ENCODE data around the gene TRAPPC4.
"Not testable (repeated sequence)": the region's sequence is repeated elsewhere in the genome, so short reads cannot be mapped to it uniquely, and the experiment has no call there.

Gene TRAPPC4

GRCh38 chr11:119038884-119039283 is 20.3 kb downstream of the TRAPPC4 start:
- Histone ChIP-seq H3K9me3 (ENCODE audit: control insufficient read depth in 2 of 2, low read length in 2 of 2) (no peaks in the 10 kb centered on the region), H3K4me3 (ENCODE audit: low read length in 2 of 2) (no peak overlapping the region), H3K36me3 (ENCODE audit: control insufficient read depth in 2 of 2, insufficient read depth in 2 of 2, low read length in 2 of 2) (no peaks in the 10 kb centered on the region), H3K4me1 (ENCODE audit: control insufficient read depth, insufficient read depth, low read length) (no peaks in the 10 kb centered on the region), H3K27me3 (ENCODE audit: control insufficient read depth in 1 of 2, insufficient read depth in 2 of 2, low read length in 2 of 2) (no peaks in the 10 kb centered on the region), H3K9ac (ENCODE audit: low read length in 2 of 2) (no peak overlapping the region), H3K27ac (ENCODE audit: low read length) (no peak overlapping the region)

- H3K27me3 ChIP-seq (ENCODE audit: control insufficient read depth in 1 of 2, insufficient read depth in 2 of 2, low read length in 2 of 2); H3K9ac ChIP-seq (ENCODE audit: low read length in 2 of 2); H3K4me1 ChIP-seq (ENCODE audit: control insufficient read depth, insufficient read depth, low read length); H3K9me3 ChIP-seq (ENCODE audit: control insufficient read depth in 2 of 2, low read length in 2 of 2); H3K36me3 ChIP-seq (ENCODE audit: control insufficient read depth in 2 of 2, insufficient read depth in 2 of 2, low read length in 2 of 2); H3K27ac ChIP-seq (ENCODE audit: low read length); H3K4me3 ChIP-seq (ENCODE audit: low read length in 2 of 2): not testable (repeated sequence)
Measured at GRCh38 chr11:119039471-119039870, 20.9 kb downstream of the TRAPPC4 start.

- Histone ChIP-seq H3K36me3 (ENCODE audit: control insufficient read depth in 2 of 2, insufficient read depth in 2 of 2, low read length in 2 of 2) (peaks cover 10 to 12% of the 10 kb centered on the region in 2 donors), H3K27me3 (ENCODE audit: control insufficient read depth in 1 of 2, insufficient read depth in 2 of 2, low read length in 2 of 2) (no peaks in the 10 kb centered on the region), H3K9me3 (ENCODE audit: control insufficient read depth in 2 of 2, low read length in 2 of 2) (no peaks in the 10 kb centered on the region), H3K27ac (ENCODE audit: low read length) (no peak overlapping the region), H3K4me1 (ENCODE audit: control insufficient read depth, insufficient read depth, low read length) (no peaks in the 10 kb centered on the region), H3K9ac (ENCODE audit: low read length in 2 of 2) (no peak overlapping the region), H3K4me3 (ENCODE audit: low read length in 2 of 2) (no peak overlapping the region)
Measured at GRCh38 chr11:119041821-119042514, 23.4 kb downstream of the TRAPPC4 start.

GRCh38 chr11:119042927-119043326 is 24.4 kb downstream of the TRAPPC4 start:
- Histone ChIP-seq H3K4me1 (ENCODE audit: control insufficient read depth, insufficient read depth, low read length) (no peaks in the 10 kb centered on the region), H3K9me3 (ENCODE audit: control insufficient read depth in 2 of 2, low read length in 2 of 2) (no peaks in the 10 kb centered on the region), H3K27ac (ENCODE audit: low read length) (no peak overlapping the region), H3K36me3 (ENCODE audit: control insufficient read depth in 2 of 2, insufficient read depth in 2 of 2, low read length in 2 of 2) (peaks cover 18% of the 10 kb centered on the region in 2 donors), H3K9ac (ENCODE audit: low read length in 2 of 2) (no peak overlapping the region), H3K27me3 (ENCODE audit: control insufficient read depth in 1 of 2, insufficient read depth in 2 of 2, low read length in 2 of 2) (no peaks in the 10 kb centered on the region), H3K4me3 (ENCODE audit: low read length in 2 of 2) (no peak overlapping the region)

- Histone ChIP-seq H3K27me3 (ENCODE audit: control insufficient read depth in 1 of 2, insufficient read depth in 2 of 2, low read length in 2 of 2) (no peaks in the 10 kb centered on the region), H3K4me3 (ENCODE audit: low read length in 2 of 2) (no peak overlapping the region), H3K9ac (ENCODE audit: low read length in 2 of 2) (no peak overlapping the region), H3K36me3 (ENCODE audit: control insufficient read depth in 2 of 2, insufficient read depth in 2 of 2, low read length in 2 of 2) (peaks cover 31 to 36% of the 10 kb centered on the region in 2 donors), H3K9me3 (ENCODE audit: control insufficient read depth in 2 of 2, low read length in 2 of 2) (no peaks in the 10 kb centered on the region), H3K4me1 (ENCODE audit: control insufficient read depth, insufficient read depth, low read length) (no peaks in the 10 kb centered on the region), H3K27ac (ENCODE audit: low read length) (no peak overlapping the region)
Measured at GRCh38 chr11:119044708-119045107, 26.1 kb downstream of the TRAPPC4 start.

GRCh38 chr11:119046489-119046888 is 27.9 kb downstream of the TRAPPC4 start:
- no peak overlapping the region for H3K9ac ChIP-seq (ENCODE audit: low read length in 2 of 2)
- H3K9me3 ChIP-seq (ENCODE audit: control insufficient read depth in 2 of 2, low read length in 2 of 2), result no peaks in the 10 kb centered on the region
- no peak overlapping the region for H3K27ac ChIP-seq (ENCODE audit: low read length)
- peaks cover 40 to 45% of the 10 kb centered on the region in 2 donors for H3K36me3 ChIP-seq (ENCODE audit: control insufficient read depth in 2 of 2, insufficient read depth in 2 of 2, low read length in 2 of 2)
- no peaks in the 10 kb centered on the region for H3K27me3 ChIP-seq (ENCODE audit: control insufficient read depth in 1 of 2, insufficient read depth in 2 of 2, low read length in 2 of 2)
- no peak overlapping the region for H3K4me3 ChIP-seq (ENCODE audit: low read length in 2 of 2)
- H3K4me1 ChIP-seq (ENCODE audit: control insufficient read depth, insufficient read depth, low read length), result no peaks in the 10 kb centered on the region

- peaks cover 47 to 52% of the 10 kb centered on the region in 2 donors for H3K36me3 ChIP-seq (ENCODE audit: control insufficient read depth in 2 of 2, insufficient read depth in 2 of 2, low read length in 2 of 2)
Measured at GRCh38 chr11:119047205-119047604, 28.6 kb downstream of the TRAPPC4 start.

GRCh38 chr11:119048644-119049043 is 30.1 kb downstream of the TRAPPC4 start:
- Histone ChIP-seq H3K36me3 (ENCODE audit: control insufficient read depth in 2 of 2, insufficient read depth in 2 of 2, low read length in 2 of 2) (peaks cover 61 to 64% of the 10 kb centered on the region in 2 donors), H3K27ac (ENCODE audit: low read length) (no peak overlapping the region), H3K4me3 (ENCODE audit: low read length in 2 of 2) (no peak overlapping the region), H3K9ac (ENCODE audit: low read length in 2 of 2) (no peak overlapping the region), H3K9me3 (ENCODE audit: control insufficient read depth in 2 of 2, low read length in 2 of 2) (no peaks in the 10 kb centered on the region), H3K27me3 (ENCODE audit: control insufficient read depth in 1 of 2, insufficient read depth in 2 of 2, low read length in 2 of 2) (no peaks in the 10 kb centered on the region), H3K4me1 (ENCODE audit: control insufficient read depth, insufficient read depth, low read length) (no peaks in the 10 kb centered on the region)

More at GRCh38 chr11:119047205-119047604, 28.6 kb downstream of the TRAPPC4 start:
- no peaks in the 10 kb centered on the region for H3K27me3 ChIP-seq (ENCODE audit: control insufficient read depth in 1 of 2, insufficient read depth in 2 of 2, low read length in 2 of 2)
- no peak overlapping the region for H3K27ac ChIP-seq (ENCODE audit: low read length)
- no peak overlapping the region for H3K4me3 ChIP-seq (ENCODE audit: low read length in 2 of 2)
- H3K9me3 ChIP-seq (ENCODE audit: control insufficient read depth in 2 of 2, low read length in 2 of 2), result no peaks in the 10 kb centered on the region
- H3K4me1 ChIP-seq (ENCODE audit: control insufficient read depth, insufficient read depth, low read length), result no peaks in the 10 kb centered on the region
- H3K9ac ChIP-seq (ENCODE audit: low read length in 2 of 2), result no peak overlapping the region

GRCh38 chr11:119049081-119049480 is 30.5 kb downstream of the TRAPPC4 start:
- H3K27ac ChIP-seq (ENCODE audit: low read length), result no peak overlapping the region

GRCh38 chr11:119051440-119052162 is 33.0 kb downstream of the TRAPPC4 start:
- peaks cover 14% of the 10 kb centered on the region for H3K4me1 ChIP-seq (ENCODE audit: control insufficient read depth, insufficient read depth, low read length)
- no peak overlapping the region for H3K4me3 ChIP-seq (ENCODE audit: low read length in 2 of 2)
- peaks cover 63 to 73% of the 10 kb centered on the region in 2 donors for H3K36me3 ChIP-seq (ENCODE audit: control insufficient read depth in 2 of 2, insufficient read depth in 2 of 2, low read length in 2 of 2)
- no peak overlapping the region for H3K9ac ChIP-seq (ENCODE audit: low read length in 2 of 2)
- no peak overlapping the region for H3K27ac ChIP-seq (ENCODE audit: low read length)
- H3K9me3 ChIP-seq (ENCODE audit: control insufficient read depth in 2 of 2, low read length in 2 of 2), result no peaks in the 10 kb centered on the region
- no peaks in the 10 kb centered on the region for H3K27me3 ChIP-seq (ENCODE audit: control insufficient read depth in 1 of 2, insufficient read depth in 2 of 2, low read length in 2 of 2)

More at GRCh38 chr11:119049081-119049480, 30.5 kb downstream of the TRAPPC4 start:
- Histone ChIP-seq H3K4me1 (ENCODE audit: control insufficient read depth, insufficient read depth, low read length) (no peaks in the 10 kb centered on the region), H3K27me3 (ENCODE audit: control insufficient read depth in 1 of 2, insufficient read depth in 2 of 2, low read length in 2 of 2) (no peaks in the 10 kb centered on the region), H3K36me3 (ENCODE audit: control insufficient read depth in 2 of 2, insufficient read depth in 2 of 2, low read length in 2 of 2) (peaks cover 66 to 68% of the 10 kb centered on the region in 2 donors), H3K4me3 (ENCODE audit: low read length in 2 of 2) (no peak overlapping the region), H3K9me3 (ENCODE audit: control insufficient read depth in 2 of 2, low read length in 2 of 2) (no peaks in the 10 kb centered on the region), H3K9ac (ENCODE audit: low read length in 2 of 2) (no peak overlapping the region)

All from stomach smooth muscle (tissue), 2 donors.